ENCODE measurements around the gene USP10. TPM values are rescaled to one million over a fixed set of nuclear protein-coding genes. Genes with fewer than 3 reads are reported as not detected.
"Not testable (repeated sequence)": the region's sequence is repeated elsewhere in the genome, so short reads cannot be mapped to it uniquely, and the experiment has no call there.

The USP10 gene
- total and polyA plus RNA-seq, 3 donors from 2014 or later, result 53.6 to 108 (median 101) TPM

DNA sequence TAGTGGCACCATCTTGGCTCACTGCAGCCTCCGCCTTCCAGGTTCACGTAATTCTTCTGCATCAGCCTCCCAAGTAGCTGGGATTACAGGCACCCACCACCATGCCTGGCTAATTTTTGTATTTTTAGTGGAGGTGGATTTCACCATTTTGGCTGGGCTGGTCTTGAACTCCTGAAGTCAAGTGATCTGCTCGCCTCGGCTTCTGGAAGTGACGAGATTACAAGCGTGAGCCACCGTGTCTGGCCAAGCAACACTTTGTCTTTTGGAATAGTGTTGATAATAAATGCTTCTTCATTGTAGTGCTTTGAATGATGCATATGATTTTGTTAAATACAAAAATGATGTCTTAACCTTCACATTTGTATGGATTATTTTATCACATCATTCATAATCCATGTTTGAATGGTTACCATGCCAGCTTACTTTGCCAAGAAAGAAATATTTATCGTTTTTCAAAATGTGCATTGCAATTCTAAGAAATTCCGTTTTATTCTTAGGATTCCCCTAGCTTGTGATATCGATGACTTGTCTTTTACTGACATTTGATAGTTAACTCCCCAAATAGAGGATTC lies 29.1 kb downstream of the USP10 start:
- H3K9me3 ChIP-seq, result no peaks in the 10 kb centered on the region
- no peak for DNase-seq
- 93 to 94% methylated on average over 10 of the region's 10 CpGs for WGBS, 2 donors
- no peak overlapping the region for H3K4me3 ChIP-seq
- intact Hi-C loops (cut with DNase I; ENCODE audit: low total_unique reads), result loop anchor here (5.0 to 10.0 kb wide), 2 partner anchors 104 to 222 kb away; no protein-coding TSS in a partner anchor
- H3K27me3 ChIP-seq, result no peaks in the 10 kb centered on the region
- no peak overlapping the region for H3K27ac ChIP-seq
- no peaks in the 10 kb centered on the region for H3K36me3 ChIP-seq (ENCODE audit: low read depth, missing control alignments)
- peaks cover 28% of the 10 kb centered on the region for H3K4me1 ChIP-seq
- TF ChIP-seq CTCF (IDR thresholded peaks at IDR 0.05) (no peak), POLR2A (IDR thresholded peaks at IDR 0.05) (no peak)

DNA sequence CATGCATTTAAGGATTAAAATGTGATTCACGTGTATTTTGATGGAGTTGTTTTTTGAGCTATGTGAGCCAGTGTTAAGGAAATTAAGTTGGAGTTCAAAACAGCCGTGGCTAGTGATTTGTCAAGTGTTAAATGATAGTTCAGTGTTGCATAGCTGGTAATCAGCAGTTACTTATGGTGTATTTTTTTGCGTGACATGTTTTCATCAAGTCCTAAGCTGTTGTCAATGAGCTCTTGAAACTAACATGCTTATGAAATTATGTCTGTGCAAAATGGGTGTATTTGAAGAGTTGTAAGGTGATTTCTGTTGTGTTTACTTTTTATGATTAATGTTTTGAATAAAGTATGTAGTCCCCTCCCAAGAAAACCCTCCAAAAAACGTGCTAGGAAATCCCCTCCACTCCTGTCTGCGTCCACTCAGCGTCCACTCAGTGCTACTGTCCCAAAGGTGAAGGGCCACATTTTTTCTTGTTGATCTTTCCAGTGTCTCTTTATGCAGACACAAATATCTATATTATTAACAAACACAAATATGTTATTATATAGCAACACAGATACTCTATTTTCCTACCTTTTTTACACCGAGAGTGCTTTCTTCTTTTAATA lies 30.0 kb downstream of the USP10 start:
- intact Hi-C loops (cut with DNase I; ENCODE audit: low total_unique reads), result loop anchor here (5.0 to 10.0 kb wide), 2 partner anchors 105 to 223 kb away; no protein-coding TSS in a partner anchor
- Histone ChIP-seq H3K27me3 (no peaks in the 10 kb centered on the region), H3K9me3 (no peaks in the 10 kb centered on the region), H3K36me3 (ENCODE audit: low read depth, missing control alignments) (no peaks in the 10 kb centered on the region), H3K27ac (peak overlapping the region; percentile 9 to 33), H3K4me1 (peaks cover 21% of the 10 kb centered on the region), H3K4me3 (no peak overlapping the region)
- no peak for DNase-seq
- 51 to 57% methylated on average over 7 of the region's 7 CpGs for WGBS, 2 donors
- TF ChIP-seq POLR2A (IDR thresholded peaks at IDR 0.05) (no peak), CTCF (IDR thresholded peaks at IDR 0.05) (no peak)

DNA sequence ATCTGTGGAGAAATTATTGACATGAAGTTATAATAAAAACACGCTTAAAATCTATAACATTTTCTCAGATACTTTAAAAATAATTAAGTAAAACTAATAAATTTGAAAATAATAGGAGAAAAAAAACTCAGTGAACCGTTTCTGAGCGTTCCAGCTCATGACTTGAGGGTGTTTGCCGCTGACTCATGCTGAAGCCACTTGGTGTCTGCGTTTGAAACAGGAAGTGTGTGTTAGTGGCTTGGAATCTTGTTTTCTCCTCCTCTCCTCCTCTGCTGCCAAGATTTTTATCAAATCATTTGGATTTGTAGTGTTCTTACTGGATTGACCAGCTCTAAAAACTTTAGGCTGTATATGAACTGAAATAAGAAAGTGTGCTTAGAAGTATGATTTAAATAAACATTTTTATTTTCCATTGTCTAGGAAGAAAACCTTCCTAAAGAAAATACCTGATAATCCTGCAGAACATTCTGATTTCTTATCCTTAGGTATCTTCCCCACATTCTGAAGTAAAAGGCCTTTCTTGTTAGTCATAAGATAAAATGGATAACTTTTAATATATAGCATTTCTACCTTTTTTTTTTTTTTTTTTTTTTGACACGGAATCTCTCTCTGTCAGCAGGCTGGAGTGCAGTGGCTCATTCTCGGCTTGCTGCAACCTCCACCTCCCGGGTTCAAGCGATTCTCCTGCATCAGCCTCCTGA lies 30.8 kb downstream of the USP10 start:
- 40% methylated on average over 9 of the region's 9 CpGs for WGBS, 2 donors
- TF ChIP-seq POLR2A (IDR thresholded peaks at IDR 0.05) (no peak), CTCF (IDR thresholded peaks at IDR 0.05) (no peak)
- DNase-seq, result peak; percentile 81
- Histone ChIP-seq H3K9me3 (no peaks in the 10 kb centered on the region), H3K4me1 (peaks cover 17% of the 10 kb centered on the region), H3K27me3 (no peaks in the 10 kb centered on the region), H3K27ac (peak overlapping the region; percentile 9 to 33), H3K36me3 (ENCODE audit: low read depth, missing control alignments) (no peaks in the 10 kb centered on the region), H3K4me3 (no peak overlapping the region)
- intact Hi-C loops (cut with DNase I; ENCODE audit: low total_unique reads), result no loop called here

DNA sequence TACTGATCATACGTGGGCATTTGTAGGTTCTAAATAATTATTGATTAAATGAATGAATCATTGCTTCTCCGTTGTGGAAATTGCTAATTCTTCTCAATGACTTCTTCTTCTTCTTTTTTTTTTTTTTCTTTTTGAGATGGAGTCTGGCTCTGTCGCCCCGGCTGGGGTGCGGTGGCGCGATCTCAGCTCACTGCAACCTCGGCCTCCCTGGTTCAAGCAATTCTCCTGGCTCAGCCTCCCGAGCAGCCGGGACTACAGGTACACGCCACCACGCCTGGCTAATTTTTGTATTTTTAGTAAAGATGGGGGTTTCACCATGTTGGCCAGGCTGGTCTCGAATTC lies 32.5 kb downstream of the USP10 start:
- H3K27ac ChIP-seq; H3K9me3 ChIP-seq; intact Hi-C loops (cut with DNase I; ENCODE audit: low total_unique reads); H3K27me3 ChIP-seq; H3K4me1 ChIP-seq; DNase-seq; H3K36me3 ChIP-seq (ENCODE audit: low read depth, missing control alignments); H3K4me3 ChIP-seq: not testable (repeated sequence)
- 91 to 94% methylated on average over 13 of the region's 13 CpGs for WGBS, 2 donors

GRCh38 chr16:84732674-84733352 lies 33.0 kb downstream of the USP10 start:
- Histone ChIP-seq H3K4me3 (no peak overlapping the region), H3K27me3 (no peaks in the 10 kb centered on the region), H3K27ac (no peak overlapping the region), H3K36me3 (ENCODE audit: low read depth, missing control alignments) (no peaks in the 10 kb centered on the region), H3K9me3 (no peaks in the 10 kb centered on the region), H3K4me1 (peaks cover 8% of the 10 kb centered on the region)
- intact Hi-C loops (cut with DNase I; ENCODE audit: low total_unique reads), result no loop called here
- TF ChIP-seq POLR2A (IDR thresholded peaks at IDR 0.05) (no peak), CTCF (IDR thresholded peaks at IDR 0.05) (no peak)
- WGBS, 2 donors, result 76 to 84% methylated on average over 9 of the region's 9 CpGs
- no peak for DNase-seq
